ENCODE results near the gene C12orf60. TPM values are rescaled to one million over a fixed set of nuclear protein-coding genes. Genes with fewer than 3 reads are reported as not detected.

The C12orf60 gene
- polyA plus RNA-seq, 1 experiment: 1.0 TPM

- H3K27ac ChIP-seq (ENCODE audit: low read depth, low read length): no peak overlapping the region
- ChIA-PET POLR2A (no interaction called here), CTCF (interaction anchor here (0.8 to 7.3 kb wide), 7 partner anchors 8 to 163 kb away, joined by 3 to 191 read pairs (median 3); partner anchors contain the start of genes C12orf60 and WBP11)
- no peak for TF ChIP-seq CTCF (IDR thresholded peaks at IDR 0.05; ENCODE audit: low read depth, low read length)
- H3K4me3 ChIP-seq (ENCODE audit: low read depth, low read length): no peak overlapping the region
- no peaks in the 10 kb centered on the region for H3K9me3 ChIP-seq (ENCODE audit: control insufficient read depth, insufficient read depth, low read length)
- no peaks in the 10 kb centered on the region for H3K27me3 ChIP-seq (ENCODE audit: control insufficient read depth, insufficient read depth, low read length)
- DNase-seq (ENCODE audit: low read depth, low spot score): no peak
These were observed 40.9 kb downstream of the C12orf60 start for GRCh38 chr12:14844401-14844800.

- ChIA-PET CTCF (interaction anchor here (0.6 to 7.3 kb wide), 23 partner anchors 8 to 376 kb away, joined by 3 to 191 read pairs (median 3); partner anchors contain the start of genes RERG and WBP11), POLR2A (no interaction called here)
- peak; percentile 48 for DNase-seq (ENCODE audit: low read depth, low spot score)
- peak; percentile 79 for TF ChIP-seq CTCF (IDR thresholded peaks at IDR 0.05; ENCODE audit: low read depth, low read length)
- Histone ChIP-seq H3K27ac (ENCODE audit: low read depth, low read length) (no peak overlapping the region), H3K27me3 (ENCODE audit: control insufficient read depth, insufficient read depth, low read length) (no peaks in the 10 kb centered on the region), H3K4me3 (ENCODE audit: low read depth, low read length) (no peak overlapping the region), H3K9me3 (ENCODE audit: control insufficient read depth, insufficient read depth, low read length) (no peaks in the 10 kb centered on the region)
These were observed 41.9 kb downstream of the C12orf60 start for GRCh38 chr12:14845350-14845750.

GRCh38 chr12:14846042-14846587, 42.6 kb downstream of the C12orf60 start:
- CTCF ChIA-PET: interaction anchor here (0.6 to 7.3 kb wide), 28 partner anchors 9 to 375 kb away, joined by 3 to 191 read pairs (median 3); partner anchors contain the start of genes RERG and WBP11
- DNase-seq (ENCODE audit: low read depth, low spot score): no peak
- Histone ChIP-seq H3K27ac (ENCODE audit: low read depth, low read length) (no peak overlapping the region), H3K27me3 (ENCODE audit: control insufficient read depth, insufficient read depth, low read length) (no peaks in the 10 kb centered on the region), H3K4me3 (ENCODE audit: low read depth, low read length) (no peak overlapping the region), H3K9me3 (ENCODE audit: control insufficient read depth, insufficient read depth, low read length) (no peaks in the 10 kb centered on the region)
- POLR2A ChIA-PET: no interaction called here
- TF ChIP-seq CTCF (IDR thresholded peaks at IDR 0.05; ENCODE audit: low read depth, low read length): no peak

GRCh38 chr12:14846876-14847580, 43.6 kb downstream of the C12orf60 start:
- Histone ChIP-seq H3K27ac (ENCODE audit: low read depth, low read length) (no peak overlapping the region), H3K27me3 (ENCODE audit: control insufficient read depth, insufficient read depth, low read length) (no peaks in the 10 kb centered on the region), H3K9me3 (ENCODE audit: control insufficient read depth, insufficient read depth, low read length) (no peaks in the 10 kb centered on the region), H3K4me3 (ENCODE audit: low read depth, low read length) (no peak overlapping the region)
- TF ChIP-seq CTCF (IDR thresholded peaks at IDR 0.05; ENCODE audit: low read depth, low read length): no peak
- CTCF ChIA-PET: interaction anchor here (0.5 to 7.3 kb wide), 11 partner anchors 10 to 375 kb away, joined by 3 to 191 read pairs (median 4); partner anchors contain the start of gene RERG
- DNase-seq (ENCODE audit: low read depth, low spot score): no peak
- POLR2A ChIA-PET: no interaction called here

- Histone ChIP-seq H3K27me3 (ENCODE audit: control insufficient read depth, insufficient read depth, low read length) (no peaks in the 10 kb centered on the region), H3K4me3 (ENCODE audit: low read depth, low read length) (no peak overlapping the region), H3K27ac (ENCODE audit: low read depth, low read length) (no peak overlapping the region), H3K9me3 (ENCODE audit: control insufficient read depth, insufficient read depth, low read length) (no peaks in the 10 kb centered on the region)
- POLR2A ChIA-PET: no interaction called here
- no peak for DNase-seq (ENCODE audit: low read depth, low spot score)
- CTCF ChIA-PET: interaction anchor here (1.9 to 7.3 kb wide), 3 partner anchors 44 to 371 kb away, joined by 7 to 191 read pairs (median 7); partner anchors contain the start of gene RERG
- no peak for TF ChIP-seq CTCF (IDR thresholded peaks at IDR 0.05; ENCODE audit: low read depth, low read length)
These were observed 46.2 kb downstream of the C12orf60 start for GRCh38 chr12:14849661-14850060.

All from AG04450 (cell line).